GM12878 (cell line): ENCODE measurements around the gene NPS. TPM values are rescaled to one million over a fixed set of nuclear protein-coding genes. Genes with fewer than 3 reads are reported as not detected.
A peak's percentile ranks its signal among the peaks of the same experiment; 100 is the strongest.

Experiments used
- ATAC-seq: fragments of 200-7000 bp; cut with Tn5 transposase; 3 replicates; pipeline ENCODE4 v1.9.1; 2020; ENCODE audit warnings: mild to moderate bottlenecking, moderate library complexity
- BruUV-seq: library from RNA; stranded (reverse); fragments of 400-500 nt; replicated peaks from 2 replicates; lab custom pipeline; 2021; lab: Mats Ljungman, UMichigan
- CTCF ChIA-PET: fragments of 300-600 bp; sonication (Branson Sonifier 250); formaldehyde crosslinking; extraction: SDS; loops from one replicate; lab custom pipeline; 2021; ENCODE audit warnings: inconsistent platforms; lab: Yijun Ruan, JAX
- POLR2A ChIA-PET: fragments of 350-600 bp; formaldehyde crosslinking; extraction: SDS; loops from one replicate; lab custom pipeline; 2021; ENCODE audit warnings: inconsistent platforms; lab: Charles Lee
- RAD21 ChIA-PET: fragments of 300-600 bp; sonication (Branson Sonifier 250); formaldehyde crosslinking; loops from one replicate; lab custom pipeline; 2023; ENCODE audit warnings: antibody characterized with exemption; ENCODE audit not compliant: unreplicated experiment; lab: Charles Lee
- SMC1A ChIA-PET: fragments of 300-600 bp; sonication (Branson Sonifier 250); formaldehyde crosslinking; loops from one replicate; lab custom pipeline; 2023; ENCODE audit not compliant: unreplicated experiment, uncharacterized antibody; lab: Charles Lee
- DNase-seq: peaks from one replicate; pipeline ENCODE4 v3.0.0-alpha.2; 2011; ENCODE audit warnings: low read depth, low spot score
- FAIRE-seq: peaks from 3 replicates; lab custom pipeline; 2011; peaks lifted over from hg19 to GRCh38; lab: Jason Lieb, UNC
- H2AFZ ChIP-seq: 2 replicates; pipeline ENCODE4 v1.6.0; 2011; ENCODE audit warnings: low read depth, low read length, control low read depth; ENCODE audit not compliant: control insufficient read depth
- H3K27ac ChIP-seq: 2 replicates; pipeline ENCODE4 v1.5.1; 2011; ENCODE audit warnings: control low read depth; ENCODE audit not compliant: control insufficient read depth, insufficient read depth
- H3K27me3 ChIP-seq, 2 experiments: replicated peaks in 1 of 2; 2 replicates each; pipeline versions ENCODE4 v1.6.0 to v1.6.1; 2011; ENCODE audit warnings: low read length in 1 of 2; ENCODE audit not compliant: control insufficient read depth in 2 of 2, insufficient read depth in 2 of 2
- H3K36me3 ChIP-seq, 2 experiments: 2 replicates each; pipeline ENCODE4 v1.5.1; 2011; ENCODE audit warnings: low read length in 1 of 2; ENCODE audit not compliant: control insufficient read depth in 2 of 2, insufficient read depth in 2 of 2
- H3K4me1 ChIP-seq: 2 replicates; pipeline ENCODE4 v1.6.1; 2011; ENCODE audit warnings: mild to moderate bottlenecking, low read length, moderate library complexity, mixed read lengths; ENCODE audit not compliant: control insufficient read depth, insufficient read depth
- H3K4me2 ChIP-seq: 2 replicates; pipeline ENCODE4 v1.6.0; 2011; ENCODE audit warnings: control low read depth; ENCODE audit not compliant: control insufficient read depth, insufficient read depth
- H3K4me3 ChIP-seq: fragments of 200-600 bp; sonication (generic); 2 replicates; pipeline ENCODE4 v1.5.1; 2016
- H3K79me2 ChIP-seq: 2 replicates; pipeline ENCODE4 v1.6.0; 2011; ENCODE audit warnings: low read length; ENCODE audit not compliant: control insufficient read depth, insufficient read depth
- H3K9ac ChIP-seq: 2 replicates; pipeline ENCODE4 v1.8.0; 2011; ENCODE audit warnings: low read length, control low read depth, mixed read lengths; ENCODE audit not compliant: control insufficient read depth, insufficient read depth
- H3K9me3 ChIP-seq: replicated peaks from 3 replicates; pipeline ENCODE4 v1.5.1; 2011; ENCODE audit warnings: mild to moderate bottlenecking, low read length; ENCODE audit not compliant: control insufficient read depth, insufficient read depth
- H4K20me1 ChIP-seq: 2 replicates; pipeline ENCODE4 v1.6.0; 2011; ENCODE audit not compliant: control insufficient read depth, insufficient read depth
- BMI1 ChIP-seq: fragments of 450-650 bp; IDR thresholded peaks from 2 replicates; pipeline ENCODE4 v1.6.1; 2016; ENCODE audit warnings: mild to moderate bottlenecking, moderate library complexity, borderline replicate concordance
- E4F1 ChIP-seq: fragments of 450-650 bp; IDR thresholded peaks from 2 replicates; pipeline ENCODE4 v1.6.1; 2018; ENCODE audit warnings: borderline replicate concordance, mild to moderate bottlenecking; ENCODE audit not compliant: partially characterized antibody
- EGR1 ChIP-seq, 2 experiments: IDR thresholded peaks; 1 replicate in 1 of 2; 2 replicates in 1 of 2; pipeline ENCODE4 v1.6.1; 2011 to 2012; ENCODE audit warnings: low read depth in 2 of 2, low read length in 2 of 2, borderline replicate concordance in 1 of 2, mild to moderate bottlenecking in 1 of 2, moderate library complexity in 1 of 2
- EP300 ChIP-seq, 2 experiments: fragments of 150-350 bp in 1 of 2; IDR thresholded peaks; 2 replicates each; pipeline ENCODE4 v1.6.1; 2011 to 2012; ENCODE audit warnings: low read depth in 2 of 2, low read length in 2 of 2, borderline replicate concordance in 1 of 2, improper control_type of control experiment in 1 of 2, inconsistent platforms in 1 of 2; ENCODE audit not compliant: control insufficient read depth in 1 of 2
- HDGF ChIP-seq: fragments of 450-650 bp; IDR thresholded peaks from 2 replicates; pipeline ENCODE4 v1.6.1; 2016; ENCODE audit warnings: antibody characterized with exemption
- MEF2A ChIP-seq: IDR thresholded peaks from 2 replicates; pipeline ENCODE4 v1.6.1; 2011; ENCODE audit warnings: low read depth, mild to moderate bottlenecking, low read length, moderate library complexity; ENCODE audit not compliant: insufficient read depth
- PAX8 ChIP-seq: fragments of 450-650 bp; IDR thresholded peaks from 2 replicates; pipeline ENCODE4 v1.6.1; 2017; ENCODE audit warnings: mild to moderate bottlenecking, moderate library complexity
- POU2F2 ChIP-seq: IDR thresholded peaks from 3 replicates; pipeline ENCODE4 v1.6.1; 2011; ENCODE audit warnings: low read depth, mild to moderate bottlenecking, low read length, borderline replicate concordance
- RAD21 ChIP-seq: IDR thresholded peaks from 2 replicates; pipeline ENCODE4 v1.6.1; 2011; ENCODE audit warnings: mild to moderate bottlenecking, low read depth, low read length, moderate library complexity; ENCODE audit not compliant: insufficient read depth
- RCOR1 ChIP-seq: conservative IDR thresholded peaks from 2 replicates; pipeline ENCODE4 v1.6.1; 2012; ENCODE audit warnings: low read depth, low read length, improper control_type of control experiment
- SMC3 ChIP-seq: IDR thresholded peaks from 2 replicates; pipeline ENCODE4 v1.6.1; 2011; ENCODE audit warnings: low read length, improper control_type of control experiment, borderline replicate concordance
- STAT3 ChIP-seq: IDR thresholded peaks from 2 replicates; pipeline ENCODE4 v1.6.1; 2011; ENCODE audit warnings: low read depth, low read length, improper control_type of control experiment
- TCF12 ChIP-seq: IDR thresholded peaks from 2 replicates; pipeline ENCODE4 v1.6.1; 2011; ENCODE audit warnings: low read depth, mild to moderate bottlenecking, low read length
- TCF7 ChIP-seq: IDR thresholded peaks from 2 replicates; pipeline ENCODE4 v1.6.1; 2014; ENCODE audit warnings: antibody characterized with exemption, borderline replicate concordance
- ZNF384 ChIP-seq: IDR thresholded peaks from 2 replicates; pipeline ENCODE4 v1.6.1; 2012; ENCODE audit warnings: low read depth, mild to moderate bottlenecking, low read length, improper control_type of control experiment, borderline replicate concordance
- ZSCAN29 ChIP-seq: fragments of 450-650 bp; IDR thresholded peaks from 2 replicates; pipeline ENCODE4 v1.6.1; 2017; ENCODE audit warnings: mild to moderate bottlenecking, moderate library complexity
- WGBS: methylation state at CpG from one replicate; pipeline ENCODE4 v1.1.6; 2016; ENCODE audit warnings: low lambda C conversion rate; ENCODE audit not compliant: insufficient replicate concordance, insufficient coverage; ENCODE audit errors: missing lambda C conversion rate; 5-methylcytosine and 5-hydroxymethylcytosine counted together
- in situ Hi-C: fragments of 300-500 bp; cut with MboI; formaldehyde crosslinking; loops from 9 replicates; pipeline ENCODE4 v1.14.3; 2018; ENCODE audit warnings: mixed read lengths
- intact Hi-C: fragments of 100-400 bp; cut with micrococcal nuclease; formaldehyde crosslinking; loops from one replicate; pipeline ENCODE4 v1.14.2; 2022; ENCODE audit not compliant: unreplicated experiment
- polyA plus RNA-seq, 11 experiments: library from polyadenylated mRNA; depleted of rRNA in 4 of 11; unstranded in 6 of 11; stranded (reverse) in 5 of 11; fragments of >200 nt; fragmentation: Nextera tagmentation in 4 of 11; fragmentation: Illumina TruSeq in 1 of 11; extraction: Ambion mirVana in 4 of 11; extraction: Trizol in 1 of 11; gene quantifications; 1 replicate in 1 of 11; 2 replicates in 10 of 11; pipeline versions ENCODE4 v1.2.1 to v1.2.3, GENCODE V29; 2011 to 2016; ENCODE audit warnings: inconsistent platforms in 2 of 11, missing spikeins in 2 of 11, low read depth in 1 of 11
- total RNA-seq, 4 experiments: library from RNA; depleted of rRNA in 3 of 4; stranded (reverse); fragments of >200 nt in 3 of 4; fragmentation: Illumina TruSeq in 1 of 4; extraction: Trizol in 1 of 4; gene quantifications; 2 replicates each; pipeline versions ENCODE4 v1.2.1 to v1.2.3, GENCODE V29; 2013 to 2021
- TF ChIP-seq, protein P1 (sequence below): IDR thresholded peaks from 2 replicates; pipeline ENCODE4 v1.6.1; 2011; ENCODE audit warnings: low read depth, mild to moderate bottlenecking, low read length, moderate library complexity, borderline replicate concordance; ENCODE audit errors: extremely low read depth
- TF ChIP-seq, protein P2 (sequence below), 3 experiments: IDR thresholded peaks in 2 of 3; conservative IDR thresholded peaks in 1 of 3; 2 replicates each; pipeline ENCODE4 v1.5.1; 2011; ENCODE audit warnings: low read depth in 3 of 3, low read length in 3 of 3, mild to moderate bottlenecking in 3 of 3, control low read depth in 2 of 3, moderate library complexity in 2 of 3, inconsistent platforms in 1 of 3, mixed read lengths in 1 of 3; ENCODE audit not compliant: control insufficient read depth in 2 of 3, insufficient read depth in 1 of 3; ENCODE audit errors: extremely low read depth in 1 of 3

NPS gene
- total and polyA plus RNA-seq, 10 of the 15 experiments (the other 5 are each of a cell fraction or from before 2014, with no cell fraction given) = not detected

DNA sequence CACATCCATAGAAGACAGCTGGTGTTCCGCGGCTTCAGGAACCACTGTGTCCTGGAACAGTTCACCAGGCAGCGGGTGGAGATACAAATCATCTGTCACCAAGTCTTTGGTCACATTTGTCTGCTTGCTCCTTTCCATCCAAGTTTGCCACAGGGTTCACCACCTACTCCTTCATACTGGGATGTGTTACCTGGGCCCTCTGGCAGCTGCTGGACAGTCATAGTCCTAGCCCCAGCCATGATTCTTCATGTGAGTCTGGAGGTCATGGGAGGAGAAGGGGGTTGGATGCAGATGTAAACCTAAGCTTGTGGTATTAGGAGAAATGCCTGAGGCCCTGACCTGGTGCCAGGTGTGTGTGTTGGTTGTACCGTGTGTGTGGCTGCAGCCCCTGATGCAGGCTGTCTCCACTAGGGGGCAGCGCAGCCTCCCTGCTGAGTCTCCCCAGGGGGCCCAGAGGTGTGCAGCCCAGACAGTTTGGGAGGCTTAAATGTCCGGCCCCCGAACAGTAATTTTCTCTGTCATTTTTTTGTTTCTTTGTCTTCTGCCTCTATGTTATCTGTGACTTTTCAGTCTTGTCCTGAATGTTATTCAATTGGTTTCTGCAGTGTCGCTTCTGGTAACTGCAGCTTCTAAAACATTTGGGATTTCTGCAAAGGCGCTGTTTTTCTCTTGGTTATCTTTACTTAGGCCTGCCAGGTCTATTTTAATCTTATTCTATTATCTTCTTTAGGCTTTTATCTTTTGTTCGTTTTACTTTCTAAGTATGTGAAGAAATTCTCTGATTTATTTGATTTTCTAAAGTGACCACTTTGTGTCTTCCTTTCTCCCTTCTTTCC, 14.8 kb downstream of the NPS start:
- intact Hi-C loops (loop anchor here (1.0 kb wide), 1 partner anchor 290 kb away; no protein-coding TSS in a partner anchor), in situ Hi-C loops (no loop called here)
- Histone ChIP-seq H3K79me2 (no peaks in the 10 kb centered on the region), H3K4me3 (no peak overlapping the region), H3K9me3 (no peaks in the 10 kb centered on the region), H3K27me3 (no peaks in the 10 kb centered on the region), H3K4me2 (no peak overlapping the region), H3K9ac (no peak overlapping the region), H4K20me1 (no peaks in the 10 kb centered on the region), H3K36me3 (no peaks in the 10 kb centered on the region), H3K27ac (no peak overlapping the region), H3K4me1 (no peaks in the 10 kb centered on the region), H2AFZ (no peak overlapping the region)
- ATAC-seq (peak; percentile 73), FAIRE-seq (no peak), DNase-seq (no peak)
- POLR2A ChIA-PET = no interaction called here
- RAD21 ChIA-PET = interaction anchor here (1.6 kb wide), 1 partner anchor 290 kb away, joined by 8 read pairs; no protein-coding TSS in a partner anchor
- SMC1A ChIA-PET = interaction anchor here (1.1 to 2.1 kb wide), 2 partner anchors 290 to 505 kb away, joined by 3 to 7 read pairs; no protein-coding TSS in a partner anchor
- BruUV-seq = no TSS peak
- WGBS = 39% methylated on average over 10 of the region's 10 CpGs
- CTCF ChIA-PET = interaction anchor here (0.7 to 3.2 kb wide), 6 partner anchors 11 to 447 kb away, joined by 3 to 12 read pairs (median 4); no protein-coding TSS in a partner anchor
- TF ChIP-seq MEF2A (no peak), TCF7 (no peak), E4F1 (no peak), STAT3 (no peak), SMC3 (peak; percentile 26; the same call in 1 of the 2 replicates), TCF12 (no peak), POU2F2 (no peak), ZNF384 (no peak), RAD21 (0 out of 2 replicates have a peak, but pooled peaks have one; percentile 26), PAX8 (no peak), EP300 (IDR thresholded peaks at IDR 0.05; ENCODE audit: borderline replicate concordance in 1 of 2, control insufficient read depth in 1 of 2, low read depth in 2 of 2, low read length in 2 of 2) (no peak), BMI1 (no peak), RCOR1 (no peak), ZSCAN29 (no peak), EGR1 (IDR thresholded peaks at IDR 0.05; ENCODE audit: borderline replicate concordance in 1 of 2, low read depth in 2 of 2, low read length in 2 of 2) (no peak), HDGF (no peak)
- TF ChIP-seq, protein P1, sequence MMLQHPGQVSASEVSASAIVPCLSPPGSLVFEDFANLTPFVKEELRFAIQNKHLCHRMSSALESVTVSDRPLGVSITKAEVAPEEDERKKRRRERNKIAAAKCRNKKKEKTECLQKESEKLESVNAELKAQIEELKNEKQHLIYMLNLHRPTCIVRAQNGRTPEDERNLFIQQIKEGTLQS = no peak
- TF ChIP-seq, protein P2, sequence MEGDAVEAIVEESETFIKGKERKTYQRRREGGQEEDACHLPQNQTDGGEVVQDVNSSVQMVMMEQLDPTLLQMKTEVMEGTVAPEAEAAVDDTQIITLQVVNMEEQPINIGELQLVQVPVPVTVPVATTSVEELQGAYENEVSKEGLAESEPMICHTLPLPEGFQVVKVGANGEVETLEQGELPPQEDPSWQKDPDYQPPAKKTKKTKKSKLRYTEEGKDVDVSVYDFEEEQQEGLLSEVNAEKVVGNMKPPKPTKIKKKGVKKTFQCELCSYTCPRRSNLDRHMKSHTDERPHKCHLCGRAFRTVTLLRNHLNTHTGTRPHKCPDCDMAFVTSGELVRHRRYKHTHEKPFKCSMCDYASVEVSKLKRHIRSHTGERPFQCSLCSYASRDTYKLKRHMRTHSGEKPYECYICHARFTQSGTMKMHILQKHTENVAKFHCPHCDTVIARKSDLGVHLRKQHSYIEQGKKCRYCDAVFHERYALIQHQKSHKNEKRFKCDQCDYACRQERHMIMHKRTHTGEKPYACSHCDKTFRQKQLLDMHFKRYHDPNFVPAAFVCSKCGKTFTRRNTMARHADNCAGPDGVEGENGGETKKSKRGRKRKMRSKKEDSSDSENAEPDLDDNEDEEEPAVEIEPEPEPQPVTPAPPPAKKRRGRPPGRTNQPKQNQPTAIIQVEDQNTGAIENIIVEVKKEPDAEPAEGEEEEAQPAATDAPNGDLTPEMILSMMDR (IDR thresholded peaks at IDR 0.05 in 2 of 3, conservative IDR thresholded peaks at IDR 0.05 in 1 of 3; ENCODE audit: control insufficient read depth in 2 of 3, extremely low read depth in 1 of 3, insufficient read depth in 1 of 3, low read depth in 3 of 3, low read length in 3 of 3) = peak; percentile 46 to 68 (median 58)
